Keratinocyte (primary cell): ENCODE data around the gene AHCTF1.

Experiments used
- CTCF ChIP-seq, 3 experiments: IDR thresholded peaks in 1 of 3; conservative IDR thresholded peaks in 1 of 3; optimal IDR thresholded peaks in 1 of 3; 2 replicates in 2 of 3; 3 replicates in 1 of 3; pipeline versions ENCODE3 to v1.5.1; 2011; ENCODE audit warnings: low read length in 3 of 3, mild to moderate bottlenecking in 3 of 3, moderate library complexity in 2 of 3, control low read depth in 1 of 3, inconsistent platforms in 1 of 3; ENCODE audit not compliant: insufficient read depth in 2 of 3; ENCODE audit errors: extremely low read depth in 1 of 3
- EZH2 ChIP-seq: IDR thresholded peaks from one replicate; pipeline ENCODE4 v1.6.1; 2012; ENCODE audit warnings: inconsistent platforms, mild to moderate bottlenecking, low read length, moderate library complexity

GRCh38 chr1:246795906-246796694, 135.6 kb downstream of the AHCTF1 start:
- TF ChIP-seq CTCF (optimal IDR thresholded peaks at IDR 0.05 in 1 of 3, IDR thresholded peaks at IDR 0.05 in 1 of 3, conservative IDR thresholded peaks at IDR 0.05 in 1 of 3; ENCODE audit: extremely low read depth in 1 of 3, insufficient read depth in 2 of 3, low read length in 3 of 3) (no peak), EZH2 (no peak)
